Peyer's patch (tissue), 4 donors: Measurements from ENCODE around the gene SAMD5. TPM values are rescaled to one million over a fixed set of nuclear protein-coding genes. Genes with fewer than 3 reads are reported as not detected.

Experiments
- DNase-seq, 3 donors: peaks; one replicate each; pipeline ENCODE4 v3.0.0-alpha.2; 2017 to 2019
- H3K27ac ChIP-seq, 4 donors: fragments of 200-600 bp; sonication (generic); one replicate each; pipeline ENCODE4 v1.5.1; 2016 to 2019
- H3K27me3 ChIP-seq, 2 donors: fragments of 200-600 bp; sonication (generic); one replicate each; pipeline ENCODE4 v1.5.1; 2019
- H3K36me3 ChIP-seq, 3 donors: fragments of 200-600 bp; sonication (generic); one replicate each; pipeline ENCODE4 v1.5.1; 2016 to 2019
- H3K4me1 ChIP-seq, 4 donors: fragments of 200-600 bp; sonication (generic); one replicate each; pipeline ENCODE4 v1.5.1; 2016 to 2019
- H3K4me3 ChIP-seq, 4 donors: fragments of 200-600 bp; sonication (generic); 1 replicate in 3 of 4; 2 replicates in 1 of 4; pipeline ENCODE4 v1.5.1; 2016 to 2019; ENCODE audit warnings: mild to moderate bottlenecking in 1 of 4
- H3K9me3 ChIP-seq, 4 donors: fragments of 200-600 bp; sonication (generic); one replicate each; pipeline ENCODE4 v1.5.1; 2016 to 2019; ENCODE audit warnings: mild to moderate bottlenecking in 1 of 4
- POLR2A ChIP-seq, 2 donors: fragments of 450-650 bp; IDR thresholded peaks; one replicate each; pipeline ENCODE4 v1.5.1; 2017; ENCODE audit warnings: antibody characterized with exemption in 2 of 2, mild to moderate bottlenecking in 2 of 2, moderate library complexity in 2 of 2
- total RNA-seq, 4 donors: library from RNA; depleted of rRNA; stranded (reverse); fragments of >200 nt; gene quantifications; one replicate each; pipeline ENCODE4 v1.1.0, GENCODE V29; 2016
- TF ChIP-seq, protein P1 (sequence below), 6 experiments: fragments of 450-650 bp in 4 of 6; fragments of 200-600 bp in 2 of 6; sonication (generic) in 1 of 6; IDR thresholded peaks; one replicate each; pipeline ENCODE4 v1.5.1; 2017 to 2019; ENCODE audit warnings: antibody characterized with exemption in 6 of 6, mild to moderate bottlenecking in 3 of 6, moderate library complexity in 1 of 6

The SAMD5 gene
- total RNA-seq, 4 donors from 2014 or later = 7.4 to 13.3 (median 9.3) TPM

DNA sequence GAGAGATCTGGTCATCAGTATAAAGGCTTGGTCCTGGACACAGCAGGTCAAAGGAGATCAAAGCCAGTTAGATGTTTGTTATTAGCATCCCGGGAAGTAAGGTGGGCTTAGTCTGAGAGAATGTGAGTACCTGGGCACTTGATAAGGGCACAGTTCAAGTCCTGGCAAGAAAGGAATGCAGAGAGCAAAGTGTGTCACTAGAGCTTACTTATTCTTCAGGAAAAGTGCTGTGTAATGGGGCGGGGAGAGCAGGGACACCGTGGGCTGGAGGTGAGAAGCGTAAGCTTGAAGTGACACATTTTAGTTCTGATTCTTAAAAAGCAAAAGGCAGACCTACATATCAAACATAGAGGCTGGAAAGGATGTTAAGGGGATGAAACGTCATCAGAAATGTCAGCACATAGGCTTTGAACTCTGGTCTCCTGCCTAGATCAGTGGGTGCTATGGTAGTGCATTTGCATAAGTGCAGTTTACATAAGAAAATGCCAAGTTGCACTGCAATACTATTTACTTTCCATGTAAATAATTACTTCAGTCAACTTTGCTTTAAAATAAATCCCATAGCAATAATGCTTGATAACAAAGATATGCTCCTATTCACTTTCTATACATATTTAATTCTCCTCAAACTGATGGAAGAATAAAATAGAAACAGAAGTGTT, 2.6 kb downstream of the SAMD5 start:
- no peak for DNase-seq
- H3K4me3 ChIP-seq = peak overlapping the region in 2 of 4 donors; percentile 77 to 85
- H3K4me1 ChIP-seq = peaks cover 0 to 24% (median 0%) of the 10 kb centered on the region in 4 donors
- peak overlapping the region in 2 of 4 donors; percentile 28 to 77 for H3K27ac ChIP-seq
- TF ChIP-seq, protein P1, sequence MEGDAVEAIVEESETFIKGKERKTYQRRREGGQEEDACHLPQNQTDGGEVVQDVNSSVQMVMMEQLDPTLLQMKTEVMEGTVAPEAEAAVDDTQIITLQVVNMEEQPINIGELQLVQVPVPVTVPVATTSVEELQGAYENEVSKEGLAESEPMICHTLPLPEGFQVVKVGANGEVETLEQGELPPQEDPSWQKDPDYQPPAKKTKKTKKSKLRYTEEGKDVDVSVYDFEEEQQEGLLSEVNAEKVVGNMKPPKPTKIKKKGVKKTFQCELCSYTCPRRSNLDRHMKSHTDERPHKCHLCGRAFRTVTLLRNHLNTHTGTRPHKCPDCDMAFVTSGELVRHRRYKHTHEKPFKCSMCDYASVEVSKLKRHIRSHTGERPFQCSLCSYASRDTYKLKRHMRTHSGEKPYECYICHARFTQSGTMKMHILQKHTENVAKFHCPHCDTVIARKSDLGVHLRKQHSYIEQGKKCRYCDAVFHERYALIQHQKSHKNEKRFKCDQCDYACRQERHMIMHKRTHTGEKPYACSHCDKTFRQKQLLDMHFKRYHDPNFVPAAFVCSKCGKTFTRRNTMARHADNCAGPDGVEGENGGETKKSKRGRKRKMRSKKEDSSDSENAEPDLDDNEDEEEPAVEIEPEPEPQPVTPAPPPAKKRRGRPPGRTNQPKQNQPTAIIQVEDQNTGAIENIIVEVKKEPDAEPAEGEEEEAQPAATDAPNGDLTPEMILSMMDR (IDR thresholded peaks at IDR 0.05) = no peak
- peak in 1 of 2 donors; percentile 26 for TF ChIP-seq POLR2A (IDR thresholded peaks at IDR 0.05)
- H3K36me3 ChIP-seq = no peaks in the 10 kb centered on the region
- no peaks in the 10 kb centered on the region for H3K27me3 ChIP-seq
- no peaks in the 10 kb centered on the region for H3K9me3 ChIP-seq

DNA sequence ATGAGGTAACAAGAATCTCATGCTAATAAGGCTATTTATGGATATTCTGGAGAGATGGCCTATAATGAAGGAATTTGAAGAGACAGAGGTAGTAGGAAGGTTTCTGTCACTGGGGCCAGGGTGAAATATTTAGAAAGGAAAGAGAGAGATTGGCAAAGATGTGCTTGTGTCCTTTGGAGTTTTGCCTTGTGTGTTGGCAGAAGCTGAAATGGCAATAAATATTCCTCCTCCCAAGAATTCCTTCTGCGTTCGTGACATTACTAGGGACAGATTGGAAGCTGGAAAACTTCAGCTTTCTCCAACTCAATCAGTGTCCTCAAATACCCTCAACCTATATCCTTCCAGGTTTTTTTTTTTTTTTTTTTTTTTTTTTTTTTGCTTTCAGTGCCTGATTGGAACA, 6.3 kb downstream of the SAMD5 start:
- TF ChIP-seq POLR2A (IDR thresholded peaks at IDR 0.05) = no peak
- TF ChIP-seq, protein P1 (IDR thresholded peaks at IDR 0.05) = no peak
- Histone ChIP-seq H3K36me3 (no peaks in the 10 kb centered on the region), H3K27me3 (no peaks in the 10 kb centered on the region), H3K4me3 (no peak overlapping the region), H3K27ac (no peak overlapping the region), H3K9me3 (no peaks in the 10 kb centered on the region), H3K4me1 (peaks cover 0 to 8% (median 0%) of the 10 kb centered on the region in 4 donors)
- no peak for DNase-seq

DNA sequence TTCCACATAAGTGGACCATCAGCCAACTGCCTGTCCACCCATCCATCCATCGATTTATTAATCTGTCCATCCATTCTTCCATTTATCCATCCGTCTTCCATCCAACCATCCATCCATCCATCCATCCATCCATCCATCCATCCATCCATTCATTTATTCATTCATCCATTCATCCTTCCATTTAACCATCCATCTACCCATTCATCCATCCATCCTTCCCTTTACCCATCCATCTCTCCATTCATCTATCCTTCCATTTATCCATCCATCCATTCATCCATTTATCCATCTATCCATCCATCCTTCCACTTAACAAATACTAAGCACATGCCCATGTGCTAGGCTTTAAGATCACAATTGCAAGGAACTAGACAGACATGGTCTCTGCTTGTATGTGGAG, 6.8 kb downstream of the SAMD5 start:
- no peaks in the 10 kb centered on the region for H3K27me3 ChIP-seq
- no peak overlapping the region for H3K27ac ChIP-seq
- DNase-seq = no peak
- TF ChIP-seq, protein P1 (IDR thresholded peaks at IDR 0.05) = no peak
- no peak for TF ChIP-seq POLR2A (IDR thresholded peaks at IDR 0.05)
- H3K4me1 ChIP-seq = peaks cover 0 to 3% (median 0%) of the 10 kb centered on the region in 4 donors
- no peaks in the 10 kb centered on the region for H3K36me3 ChIP-seq
- no peak overlapping the region for H3K4me3 ChIP-seq
- H3K9me3 ChIP-seq = no peaks in the 10 kb centered on the region

DNA sequence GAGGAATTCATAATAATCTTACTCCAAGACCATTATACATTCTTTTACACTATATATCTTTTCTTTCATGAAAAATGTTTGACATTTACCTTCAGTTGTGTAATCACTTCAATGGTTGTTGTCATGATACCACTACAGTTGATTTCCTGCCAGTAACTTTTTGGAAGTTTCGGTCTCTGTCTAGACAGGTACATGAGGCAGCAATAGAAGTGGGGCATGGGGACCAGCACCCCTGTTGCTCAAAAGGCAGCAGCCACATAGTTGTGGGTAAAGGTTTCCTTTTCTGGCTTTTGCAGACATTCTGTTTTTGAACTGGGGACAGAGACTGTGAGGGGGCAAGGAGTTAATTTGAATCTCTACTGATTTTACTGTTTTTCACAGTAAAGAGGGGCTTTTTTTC, 14.1 kb downstream of the SAMD5 start:
- no peak for TF ChIP-seq POLR2A (IDR thresholded peaks at IDR 0.05)
- TF ChIP-seq, protein P1 (IDR thresholded peaks at IDR 0.05) = no peak
- Histone ChIP-seq H3K36me3 (no peaks in the 10 kb centered on the region), H3K27ac (no peak overlapping the region)

DNA sequence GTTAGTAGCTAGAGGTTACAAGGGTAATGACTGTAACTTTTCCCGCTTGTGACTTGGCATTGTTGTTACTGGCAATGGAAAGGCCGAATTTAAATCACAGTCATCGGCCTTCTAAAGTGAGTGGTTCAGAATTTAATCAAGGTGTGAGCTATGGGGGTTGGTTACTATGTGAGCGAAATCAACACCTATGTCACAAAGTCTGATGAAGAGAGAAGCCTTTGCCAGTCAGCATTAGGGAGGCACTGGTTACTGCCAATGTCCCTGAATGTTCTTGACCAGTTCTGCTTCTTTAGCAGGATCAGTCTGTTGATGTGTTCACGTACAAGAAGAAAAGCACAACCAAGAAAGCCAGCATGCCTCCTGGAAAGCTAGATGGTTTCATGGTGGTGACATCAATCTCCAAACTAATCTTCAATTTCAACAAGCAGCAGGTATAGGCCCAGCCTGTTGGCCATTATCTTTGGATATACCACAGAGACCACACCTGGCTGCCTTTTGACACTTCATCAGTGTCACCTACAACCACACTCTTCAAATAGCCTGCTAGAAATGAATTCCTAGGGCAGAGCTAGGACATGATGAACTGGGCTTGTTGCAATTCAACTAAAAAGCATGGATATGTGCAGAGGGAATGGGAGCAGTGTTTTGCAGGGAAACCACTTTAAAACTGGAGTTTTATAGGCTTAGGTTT, 17.2 kb downstream of the SAMD5 start:
- H3K36me3 ChIP-seq = no peaks in the 10 kb centered on the region
- H3K4me3 ChIP-seq = no peak overlapping the region
- no peak for DNase-seq
- H3K27ac ChIP-seq = no peak overlapping the region
- peaks cover 0 to 7% (median 0%) of the 10 kb centered on the region in 4 donors for H3K4me1 ChIP-seq
- no peaks in the 10 kb centered on the region for H3K27me3 ChIP-seq
- no peaks in the 10 kb centered on the region for H3K9me3 ChIP-seq
- TF ChIP-seq, protein P1 (IDR thresholded peaks at IDR 0.05) = no peak
- no peak for TF ChIP-seq POLR2A (IDR thresholded peaks at IDR 0.05)

More for the DNA sequence above, 14.1 kb downstream of the SAMD5 start:
- Histone ChIP-seq H3K9me3 (no peaks in the 10 kb centered on the region), H3K4me3 (no peak overlapping the region), H3K27me3 (no peaks in the 10 kb centered on the region), H3K4me1 (no peaks in the 10 kb centered on the region)
- DNase-seq = no peak
